ENCODE measurements around the gene NECAB2.

DNA sequence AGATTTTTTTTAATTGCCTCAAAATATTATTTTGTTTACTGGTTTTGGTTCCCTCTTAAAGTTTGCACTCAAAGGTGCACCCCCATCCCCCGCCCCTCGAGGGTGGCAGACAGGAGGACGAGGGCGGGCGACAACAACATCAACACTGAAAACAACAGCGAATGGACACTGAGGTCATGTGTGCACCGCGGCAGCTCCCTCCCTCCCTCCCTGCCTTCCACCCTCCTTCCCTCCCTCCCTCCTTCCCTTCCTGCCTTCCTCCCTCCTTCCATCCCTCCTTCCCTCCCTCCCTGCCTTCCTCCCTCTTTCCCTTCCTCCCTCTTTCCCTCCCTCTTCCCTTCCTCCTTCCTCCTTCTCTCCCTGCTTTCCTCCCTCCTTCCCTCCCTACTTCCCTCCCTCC lies 16.5 kb upstream of the NECAB2 start:
- TF ChIP-seq, protein P1, sequence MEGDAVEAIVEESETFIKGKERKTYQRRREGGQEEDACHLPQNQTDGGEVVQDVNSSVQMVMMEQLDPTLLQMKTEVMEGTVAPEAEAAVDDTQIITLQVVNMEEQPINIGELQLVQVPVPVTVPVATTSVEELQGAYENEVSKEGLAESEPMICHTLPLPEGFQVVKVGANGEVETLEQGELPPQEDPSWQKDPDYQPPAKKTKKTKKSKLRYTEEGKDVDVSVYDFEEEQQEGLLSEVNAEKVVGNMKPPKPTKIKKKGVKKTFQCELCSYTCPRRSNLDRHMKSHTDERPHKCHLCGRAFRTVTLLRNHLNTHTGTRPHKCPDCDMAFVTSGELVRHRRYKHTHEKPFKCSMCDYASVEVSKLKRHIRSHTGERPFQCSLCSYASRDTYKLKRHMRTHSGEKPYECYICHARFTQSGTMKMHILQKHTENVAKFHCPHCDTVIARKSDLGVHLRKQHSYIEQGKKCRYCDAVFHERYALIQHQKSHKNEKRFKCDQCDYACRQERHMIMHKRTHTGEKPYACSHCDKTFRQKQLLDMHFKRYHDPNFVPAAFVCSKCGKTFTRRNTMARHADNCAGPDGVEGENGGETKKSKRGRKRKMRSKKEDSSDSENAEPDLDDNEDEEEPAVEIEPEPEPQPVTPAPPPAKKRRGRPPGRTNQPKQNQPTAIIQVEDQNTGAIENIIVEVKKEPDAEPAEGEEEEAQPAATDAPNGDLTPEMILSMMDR (IDR thresholded peaks at IDR 0.05; ENCODE audit: borderline replicate concordance, extremely low read depth, low read length, poor library complexity, severe bottlenecking): no peak
- no peak for TF ChIP-seq EZH2 (IDR thresholded peaks at IDR 0.05; ENCODE audit: borderline replicate concordance, low read depth, low read length, severe bottlenecking)
